D341Med (cell line): ENCODE results near the gene CCNB1IP1.
"Not testable (repeated sequence)": the region's sequence is repeated elsewhere in the genome, so short reads cannot be mapped to it uniquely, and the experiment has no call there.

Experiments
- DNase-seq: peaks from one replicate; pipeline ENCODE4 v3.0.0; 2012; ENCODE audit warnings: low spot score

Gene CCNB1IP1

DNA sequence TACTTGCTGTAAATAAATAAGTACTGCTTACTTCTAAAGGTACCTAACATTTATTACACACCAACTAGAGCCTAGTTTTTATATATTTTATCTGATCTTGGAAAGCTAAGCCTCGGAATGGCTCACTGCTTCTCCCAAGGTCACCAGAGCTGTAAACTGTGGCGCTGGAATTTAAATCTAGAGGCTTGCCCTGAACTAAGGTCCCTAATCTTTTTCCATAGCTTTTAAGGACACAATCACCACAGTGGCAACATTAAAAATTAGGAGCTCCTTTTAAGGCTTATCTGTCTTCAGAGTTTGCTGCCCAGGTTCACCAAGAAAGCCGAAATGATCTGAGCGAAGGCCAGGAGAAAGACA, 670 bp downstream of the CCNB1IP1 start:
- DNase-seq: no peak

DNA sequence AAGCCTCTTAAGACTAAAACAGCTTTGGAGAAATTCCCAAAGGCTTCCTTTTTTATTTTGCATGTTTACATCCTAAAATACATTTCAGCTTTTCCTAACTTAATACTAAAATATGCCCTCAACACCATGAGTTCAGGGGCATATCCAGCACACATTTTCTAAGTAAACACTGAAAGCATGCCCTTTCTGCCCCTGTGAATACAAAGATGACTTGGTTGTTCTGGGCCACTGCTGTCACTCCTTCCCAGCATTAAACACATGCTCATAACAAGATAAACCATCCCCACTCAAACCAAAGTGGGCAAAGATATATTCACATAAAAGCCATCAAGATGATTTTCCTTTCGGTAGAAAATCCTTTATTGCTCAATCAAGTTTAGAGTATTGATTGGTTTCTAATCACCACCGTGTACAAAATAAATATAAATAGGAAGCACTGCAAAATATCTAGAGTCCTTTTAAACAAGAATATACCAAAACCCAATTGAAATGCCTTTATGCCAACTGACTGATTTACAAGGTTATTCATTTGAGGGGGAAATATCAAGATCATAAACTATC, 1.9 kb downstream of the CCNB1IP1 start:
- DNase-seq: no peak

DNA sequence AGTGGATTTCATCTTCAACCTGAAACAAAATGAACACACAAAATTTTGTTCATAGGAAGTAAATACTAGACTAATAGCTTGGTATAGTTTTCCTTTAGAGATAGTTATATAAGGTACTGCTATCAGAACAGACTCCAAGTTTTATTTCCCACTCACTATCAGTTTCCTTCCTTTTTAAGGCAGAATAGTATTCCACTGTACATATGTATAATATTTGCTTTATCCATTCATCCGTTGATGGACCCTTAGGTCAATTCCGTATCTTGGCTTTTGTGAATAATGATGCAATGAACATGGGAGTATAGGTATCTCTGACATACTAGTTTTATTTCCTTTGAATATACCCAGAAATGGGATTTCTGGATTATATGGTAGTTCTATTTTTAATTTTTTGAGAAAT, 3.7 kb downstream of the CCNB1IP1 start:
- no peak for DNase-seq

DNA sequence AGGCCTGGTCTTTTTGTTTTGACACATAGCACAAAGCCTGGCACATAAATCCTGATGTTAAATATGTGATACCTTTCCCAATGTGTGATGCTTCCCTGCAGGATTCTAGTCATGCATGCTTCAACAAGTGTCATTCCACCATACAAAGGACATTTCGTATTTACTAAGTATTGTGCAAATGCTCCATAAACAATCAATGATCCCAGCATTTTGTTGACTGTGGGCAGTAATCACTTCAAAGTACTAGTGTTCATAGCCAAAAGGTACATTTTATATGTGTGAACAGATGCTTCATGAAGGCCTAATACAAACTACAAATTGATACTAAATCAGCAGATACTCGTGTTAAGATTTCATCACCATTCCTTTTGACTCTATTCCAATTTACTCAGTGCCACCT, 4.4 kb downstream of the CCNB1IP1 start:
- no peak for DNase-seq

DNA sequence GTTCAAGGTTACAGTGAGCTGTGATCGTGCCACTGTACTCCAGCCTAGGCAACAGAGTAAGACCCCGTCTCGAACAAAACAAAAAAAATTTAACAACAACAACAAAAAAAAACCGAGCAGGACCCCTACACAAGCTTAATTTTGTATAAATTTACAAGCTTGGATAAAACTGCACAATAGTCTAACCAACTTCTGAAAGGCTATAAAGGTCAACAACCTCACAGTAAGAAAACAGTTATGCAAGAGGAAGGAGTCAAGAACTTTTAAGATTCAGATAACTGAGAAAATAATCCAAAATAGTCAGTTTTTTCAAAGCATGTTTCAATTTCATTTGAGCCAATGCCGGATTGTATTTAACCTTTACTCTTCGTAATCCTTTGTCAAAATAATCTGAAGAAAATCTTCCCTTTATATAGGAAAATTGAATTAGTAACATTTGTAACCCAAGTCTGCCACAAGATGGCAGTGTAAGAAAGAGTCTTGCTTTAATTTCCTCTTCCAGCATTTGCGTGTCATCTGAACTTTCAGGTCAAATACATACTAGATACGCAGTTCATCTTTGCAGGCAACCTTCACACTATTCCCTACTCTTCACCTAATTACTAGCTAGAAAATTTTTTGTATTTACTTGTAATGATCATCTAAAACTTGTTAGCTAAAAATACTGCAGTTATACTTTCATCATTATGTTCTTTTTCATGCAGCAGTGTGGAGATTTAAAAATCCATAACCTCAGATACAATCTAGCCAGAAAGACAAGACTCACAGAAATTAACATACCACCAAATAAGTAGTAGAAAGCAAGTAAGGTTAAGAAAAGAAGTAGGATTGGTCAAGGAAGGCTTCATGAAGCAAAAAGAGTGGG, 5.8 kb downstream of the CCNB1IP1 start:
- peak; percentile 35 for DNase-seq

DNA sequence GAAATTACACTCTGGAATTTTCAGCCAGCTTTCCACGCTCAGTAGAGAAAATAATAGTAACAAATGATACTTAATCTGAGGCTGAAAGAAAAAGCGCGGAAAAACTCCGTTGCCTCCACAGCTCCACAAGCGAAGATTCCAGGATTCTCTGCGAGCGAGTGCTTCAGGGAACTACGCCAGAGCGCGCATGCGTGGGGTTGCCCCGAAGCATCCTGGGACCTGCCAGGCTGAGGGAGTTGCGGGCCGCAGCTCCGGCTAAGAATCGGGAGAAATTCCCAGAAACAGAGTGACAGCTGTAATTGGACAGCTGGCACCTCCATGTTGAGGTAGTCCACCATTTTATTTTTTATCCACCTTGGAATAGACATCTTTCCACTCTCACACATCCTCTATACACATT, 15.4 kb downstream of the CCNB1IP1 start:
- no peak for DNase-seq

DNA sequence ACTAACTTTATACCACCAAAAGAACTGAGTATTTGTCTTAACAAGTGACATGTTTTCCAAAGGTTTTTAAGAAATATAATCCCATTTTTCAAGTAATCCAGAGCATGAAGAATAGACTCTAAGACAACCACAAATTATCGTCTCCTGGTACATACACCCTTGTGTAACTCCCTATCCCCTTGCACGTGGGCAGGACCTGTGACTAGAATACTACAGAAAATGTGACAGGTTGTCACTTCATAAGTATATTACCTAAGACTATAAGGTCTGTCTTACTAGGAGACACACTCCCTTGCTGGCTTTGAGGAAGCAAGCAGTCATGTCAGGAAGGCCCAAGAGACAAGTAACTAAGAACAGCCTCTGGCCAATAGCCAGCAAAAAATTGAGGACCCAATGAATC, 19.1 kb downstream of the CCNB1IP1 start:
- DNase-seq: no peak

DNA sequence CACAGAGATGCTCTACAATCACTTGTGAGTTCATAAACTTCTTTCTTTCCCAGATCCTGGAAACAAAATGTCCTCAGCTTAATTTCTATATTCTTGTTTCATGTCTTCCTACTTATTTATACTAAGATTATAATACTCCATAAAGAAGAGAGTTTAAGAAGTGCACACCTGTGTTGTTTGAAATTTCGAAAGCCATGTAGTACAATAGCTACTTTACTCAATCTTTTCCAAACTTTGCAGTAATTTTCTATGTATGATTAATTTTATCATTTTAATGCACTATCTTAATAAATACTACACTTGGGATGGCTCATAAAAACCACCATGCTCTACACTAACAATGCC, 27.0 kb downstream of the CCNB1IP1 start:
- DNase-seq: no peak

DNA sequence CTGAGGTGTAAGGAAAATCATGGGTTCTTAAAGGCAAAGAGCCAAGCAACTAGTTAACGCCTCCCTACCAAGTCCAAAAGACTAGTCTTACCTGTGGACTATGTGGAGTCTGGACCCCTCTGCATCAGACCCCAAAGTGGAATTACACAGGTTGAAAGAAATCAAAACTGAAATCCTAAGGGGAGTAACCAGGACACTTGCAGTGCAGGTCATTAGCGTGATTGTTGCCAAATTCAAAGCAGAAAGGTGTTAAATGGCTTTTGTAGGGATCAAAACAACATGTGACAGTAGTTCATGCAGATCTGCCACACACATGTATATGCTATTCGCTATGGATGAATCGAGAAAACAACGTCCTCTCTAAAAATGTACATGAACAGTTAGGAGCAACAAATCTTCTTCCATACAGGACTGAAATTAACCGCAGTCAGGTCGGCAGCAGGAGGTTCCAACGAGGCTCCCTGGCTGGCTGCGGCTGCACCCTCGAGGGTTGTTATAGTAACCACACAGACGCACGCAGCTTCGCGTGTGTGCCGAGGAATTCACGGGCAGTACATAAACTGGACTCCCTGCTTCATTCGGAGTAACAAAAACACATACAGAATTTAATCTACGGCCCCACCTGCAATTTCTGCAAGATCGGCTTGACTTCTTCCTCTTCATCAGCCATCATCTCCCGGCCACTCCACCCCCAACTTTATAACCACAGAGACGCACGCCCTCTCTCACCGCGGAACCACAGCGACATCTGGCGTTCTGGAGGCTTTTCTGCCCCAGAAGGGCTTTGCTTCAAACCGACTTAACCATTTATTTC, 27.6 kb downstream of the CCNB1IP1 start, which contains the start of gene TTC5:
TTC5 (minus strand) TSS at position 687 of the 814 bp plus-strand sequence; CDS start at position 673, 14 bp downstream.
- peak; percentile 84 for DNase-seq

DNA sequence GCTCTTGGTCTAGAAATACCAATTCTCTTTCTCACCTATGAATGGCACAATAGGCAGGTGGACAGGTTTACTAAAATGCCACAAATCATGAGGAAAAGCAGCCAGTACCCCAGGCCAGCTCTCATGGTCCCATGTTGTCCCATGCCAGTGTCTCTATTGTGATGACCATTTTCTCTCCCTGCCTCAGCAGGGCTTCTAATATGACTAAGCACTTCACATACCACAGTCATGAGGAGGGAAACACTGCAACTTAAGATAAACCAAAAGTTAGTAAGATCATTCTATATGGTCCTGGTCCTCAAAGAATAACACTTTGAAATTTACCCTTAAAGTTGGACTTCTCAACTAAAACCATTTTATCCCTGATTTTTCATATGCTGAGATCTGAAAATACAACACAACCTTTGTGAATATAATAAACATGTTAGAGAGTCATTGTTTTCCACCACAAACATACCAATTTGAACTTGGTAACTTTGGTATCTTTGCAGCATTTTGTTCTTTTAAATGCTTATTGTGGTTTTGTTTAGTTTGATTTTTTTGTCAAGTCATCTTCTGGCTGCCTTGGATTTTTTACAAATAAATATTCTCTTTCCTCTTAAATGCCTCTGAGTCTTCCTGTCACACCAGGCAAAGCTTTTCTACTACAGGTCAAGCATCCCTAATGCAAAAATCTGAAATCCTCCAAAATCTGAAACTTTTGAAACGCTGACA, 30.9 kb downstream of the CCNB1IP1 start:
- no peak for DNase-seq

DNA sequence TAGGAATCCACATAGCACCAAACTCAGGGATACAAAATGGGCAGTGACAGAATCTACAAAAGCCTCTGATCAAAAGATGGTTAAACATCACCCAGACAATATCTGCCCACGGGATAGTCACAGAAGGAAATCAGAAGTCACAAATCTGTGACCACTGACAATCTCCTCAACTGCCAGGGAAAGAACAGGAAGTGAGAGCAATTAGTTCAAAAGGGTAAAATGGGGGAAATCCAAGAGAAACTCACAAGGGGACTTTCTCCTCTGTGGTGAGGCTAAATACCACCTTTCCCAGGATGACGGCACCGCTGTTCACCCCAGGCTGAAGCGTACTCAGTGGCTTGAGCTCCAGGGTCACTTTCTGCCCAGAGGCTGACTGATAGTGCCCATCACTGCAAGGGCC, 38.0 kb downstream of the CCNB1IP1 start:
- DNase-seq: no peak

DNA sequence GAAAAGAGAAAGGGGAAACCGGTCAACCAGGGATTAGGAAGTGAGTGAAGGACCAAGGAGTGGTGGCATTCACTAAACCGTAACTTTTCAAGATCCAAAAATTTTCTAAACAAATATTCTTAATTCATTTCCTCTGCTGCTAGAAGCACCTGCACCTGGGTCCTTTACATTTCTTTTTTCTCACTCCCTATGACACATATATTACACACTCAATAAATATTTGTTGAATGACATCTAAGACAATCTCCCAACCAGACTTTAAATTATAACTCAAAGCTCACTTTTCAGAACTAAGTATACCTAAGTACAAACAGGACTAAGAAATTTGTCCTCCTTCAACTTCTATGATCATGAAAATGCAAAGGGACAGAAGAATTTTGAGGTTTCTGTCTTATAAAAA, 38.4 kb downstream of the CCNB1IP1 start:
- DNase-seq: no peak

DNA sequence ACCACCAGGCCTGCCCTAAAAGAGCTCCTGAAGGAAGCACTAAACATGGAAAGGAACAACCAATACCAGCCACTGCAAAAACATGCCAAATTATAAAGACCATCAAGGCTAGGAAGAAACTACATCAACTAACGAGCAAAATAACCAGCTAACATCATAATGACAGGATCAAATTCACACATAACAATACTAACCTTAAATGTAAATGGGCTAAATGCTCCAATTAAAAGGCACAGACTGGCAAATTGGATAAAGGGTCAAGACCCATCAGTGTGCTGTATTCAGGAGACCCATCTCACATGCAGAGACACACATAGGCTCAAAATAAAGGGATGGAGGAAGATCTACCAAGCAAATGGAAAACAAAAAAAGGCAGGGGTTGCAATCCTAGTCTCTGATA, 51.1 kb downstream of the CCNB1IP1 start:
- not testable (repeated sequence) for DNase-seq

DNA sequence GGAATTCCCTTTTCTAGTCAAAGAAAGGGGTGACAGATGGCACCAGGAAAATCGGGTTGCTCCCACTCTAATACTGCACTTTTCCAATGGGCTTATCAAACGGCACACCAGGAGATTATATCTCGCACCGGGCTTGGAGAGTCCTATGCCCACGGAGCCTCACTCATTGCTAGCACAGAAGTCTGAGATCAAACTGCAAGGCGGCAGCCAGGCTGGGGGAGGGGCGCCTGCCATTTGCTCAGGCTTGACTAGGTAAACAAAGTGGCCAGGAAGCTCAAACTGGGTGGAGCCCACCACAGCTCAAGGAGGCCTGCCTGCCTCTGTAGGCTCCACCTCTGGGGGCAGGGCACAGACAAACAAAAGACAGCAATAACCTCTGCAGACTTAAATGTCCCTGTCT, 52.8 kb downstream of the CCNB1IP1 start:
- not testable (repeated sequence) for DNase-seq

DNA sequence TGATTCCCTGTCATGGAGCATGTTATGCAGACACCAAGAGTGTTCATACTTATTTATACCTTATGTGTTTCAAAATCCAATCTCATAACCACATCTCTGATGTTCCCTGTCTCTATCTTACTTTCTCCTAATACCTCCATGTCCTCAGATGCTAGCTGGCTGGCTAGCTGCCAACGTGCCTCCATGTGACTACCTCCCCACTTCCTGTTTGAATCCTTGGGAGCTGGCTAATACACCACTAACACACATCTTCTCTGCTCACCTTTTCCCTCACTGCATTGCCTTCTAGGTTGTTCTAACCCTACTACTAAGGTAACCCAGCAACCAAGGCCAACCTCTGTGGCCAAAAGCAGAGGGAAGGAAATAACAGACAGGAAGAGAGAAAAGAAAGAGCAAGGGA, 54.7 kb downstream of the CCNB1IP1 start:
- no peak for DNase-seq

DNA sequence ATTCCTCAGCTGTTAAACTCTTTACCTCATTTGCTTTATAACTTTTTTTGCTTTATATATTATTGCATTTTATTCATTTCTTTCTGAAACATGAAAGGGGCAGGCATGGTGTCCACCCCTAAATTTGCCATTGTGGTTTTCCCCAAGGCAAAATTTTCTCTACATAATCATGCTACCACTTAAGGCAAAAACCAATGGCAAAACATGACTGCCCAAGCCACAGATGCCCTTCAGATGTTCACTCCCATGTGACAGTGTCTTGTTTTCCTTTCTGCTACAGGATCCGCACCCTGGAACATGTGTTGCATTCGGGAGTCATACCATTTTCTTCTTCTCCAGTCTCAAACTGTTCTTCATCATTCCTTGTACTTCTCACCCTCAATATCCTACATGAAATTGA, 55.7 kb downstream of the CCNB1IP1 start:
- no peak for DNase-seq

DNA sequence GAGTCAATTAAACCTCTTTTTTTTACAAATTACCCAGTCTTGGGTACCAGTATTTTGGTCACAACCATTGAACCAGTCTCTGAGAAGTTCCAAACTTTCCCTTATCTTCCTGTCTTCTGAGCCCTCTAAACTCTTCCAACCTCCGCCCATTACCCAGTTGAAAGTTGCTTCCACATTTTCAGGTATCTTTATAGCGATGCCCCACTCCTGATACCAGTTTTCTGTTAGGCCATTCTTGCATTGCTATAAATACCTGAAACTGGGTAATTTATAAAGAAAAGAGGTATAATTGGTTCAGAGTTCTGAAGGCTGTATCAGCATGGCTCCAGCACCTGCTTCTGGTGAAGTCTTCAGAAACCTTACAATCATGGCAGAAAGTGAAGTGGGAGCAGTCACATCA, 59.0 kb downstream of the CCNB1IP1 start:
- no peak for DNase-seq

DNA sequence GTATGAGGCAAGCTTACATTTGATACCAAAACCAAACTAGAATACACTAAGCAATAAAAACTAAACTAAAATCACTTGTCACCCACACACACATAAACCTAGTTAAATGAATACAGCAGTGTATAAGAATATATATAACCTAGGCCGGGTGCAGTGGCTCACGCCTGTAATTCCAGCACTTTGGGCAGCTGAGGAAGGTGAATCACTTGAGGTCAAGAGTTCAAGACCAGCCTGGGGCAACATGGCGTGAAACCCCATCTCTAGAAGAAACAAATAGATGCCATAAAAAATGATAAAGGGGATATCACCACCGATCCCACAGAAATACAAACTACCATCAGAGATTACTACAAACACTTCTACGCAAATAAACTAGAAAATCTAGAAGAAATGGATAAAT, 68.7 kb downstream of the CCNB1IP1 start:
- DNase-seq: not testable (repeated sequence)

DNA sequence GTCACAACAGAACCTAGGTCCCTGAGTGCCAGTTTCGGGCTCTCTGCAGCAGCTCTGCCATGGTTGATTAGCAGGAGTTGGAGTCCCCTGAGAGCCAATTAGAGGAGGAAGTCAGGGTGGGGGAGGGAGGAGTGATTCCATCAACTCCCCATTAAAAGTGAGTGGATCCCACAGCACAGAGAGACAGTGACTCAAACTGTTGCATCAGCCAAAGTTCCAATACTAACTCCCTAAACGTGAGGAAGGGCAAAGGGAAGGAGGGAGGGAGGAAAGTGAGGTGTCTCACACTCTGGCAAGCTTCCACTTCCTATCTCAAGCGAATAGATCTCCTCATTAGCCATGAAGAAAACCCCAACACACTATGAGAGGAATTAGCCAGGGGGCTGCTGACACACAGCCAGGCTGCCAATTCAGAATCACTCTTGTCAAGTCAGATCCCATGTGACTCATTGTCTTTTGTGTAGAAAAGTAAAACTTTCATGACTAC, 70.4 kb downstream of the CCNB1IP1 start:
- no peak for DNase-seq
